ENCODE results near the gene CTXND1.

DNA sequence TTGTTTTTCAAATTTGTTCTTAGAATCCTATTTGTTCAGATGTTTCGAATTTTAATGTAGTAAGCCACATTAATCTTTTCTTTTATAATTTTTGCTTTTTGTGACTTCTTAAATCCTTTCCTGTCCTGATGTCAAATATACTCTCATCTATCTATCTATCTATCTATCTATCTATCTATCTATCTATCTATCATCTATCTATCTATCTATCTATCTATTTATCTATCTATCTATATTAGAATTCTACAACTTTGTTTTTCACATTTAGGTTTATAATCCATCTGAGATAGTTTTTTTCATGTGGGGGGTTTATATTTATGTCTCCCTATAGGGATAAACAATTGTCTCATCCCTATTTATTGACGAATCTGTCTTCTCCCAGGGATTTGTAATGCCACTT lies 32.1 kb downstream of the CTXND1 start:
- TF ChIP-seq CTCF (IDR thresholded peaks at IDR 0.05; ENCODE audit: low read depth, low read length, poor library complexity, severe bottlenecking) (no peak), EZH2phosphoT487 (IDR thresholded peaks at IDR 0.05; ENCODE audit: borderline replicate concordance, low read length) (no peak)

All from DOHH2 (cell line).